Measurements from ENCODE around the gene WNT11.

The WNT11 gene

GRCh38 chr11:76218449-76219178 lies 12.3 kb upstream of the WNT11 start:
- no peak for DNase-seq (ENCODE audit: low spot score)

- DNase-seq (ENCODE audit: low spot score): no peak
Observed at GRCh38 chr11:76217653-76218160, 11.4 kb upstream of the WNT11 start.

GRCh38 chr11:76216536-76217325 lies 10.4 kb upstream of the WNT11 start:
- DNase-seq (ENCODE audit: low spot score): no peak

GRCh38 chr11:76215941-76216340 lies 9.6 kb upstream of the WNT11 start:
- DNase-seq (ENCODE audit: low spot score): peak; percentile 80

GRCh38 chr11:76214968-76215548 lies 8.8 kb upstream of the WNT11 start:
- no peak for DNase-seq (ENCODE audit: low spot score)

GRCh38 chr11:76214186-76214585 lies 7.9 kb upstream of the WNT11 start:
- no peak for DNase-seq (ENCODE audit: low spot score)

- no peak for DNase-seq (ENCODE audit: low spot score)
Observed at GRCh38 chr11:76212086-76213035, 6.1 kb upstream of the WNT11 start.

GRCh38 chr11:76210931-76211851 lies 4.9 kb upstream of the WNT11 start:
- no peak for DNase-seq (ENCODE audit: low spot score)

- peak; percentile 82 for DNase-seq (ENCODE audit: low spot score)
Observed at GRCh38 chr11:76209973-76210930, 4.0 kb upstream of the WNT11 start.

- no peak for DNase-seq (ENCODE audit: low spot score)
Observed at GRCh38 chr11:76209375-76209972, 3.2 kb upstream of the WNT11 start.

GRCh38 chr11:76208438-76209374 lies 2.4 kb upstream of the WNT11 start:
- DNase-seq (ENCODE audit: low spot score): peak; percentile 74

GRCh38 chr11:76207642-76208401 lies 1.5 kb upstream of the WNT11 start:
- peak; percentile 95 for DNase-seq (ENCODE audit: low spot score)

GRCh38 chr11:76206077-76206326 lies 300 bp downstream of the WNT11 start:
- no peak for DNase-seq (ENCODE audit: low spot score)

- DNase-seq (ENCODE audit: low spot score): no peak
Observed at GRCh38 chr11:76205252-76206076, 838 bp downstream of the WNT11 start.

- no peak for DNase-seq (ENCODE audit: low spot score)
Observed at GRCh38 chr11:76203937-76204336, 2.4 kb downstream of the WNT11 start.

- DNase-seq (ENCODE audit: low spot score): no peak
Observed at GRCh38 chr11:76203131-76203925, 3.0 kb downstream of the WNT11 start.
